Subcutaneous adipose tissue (tissue), 4 donors: Measurements from ENCODE around the gene TRIM37. TPM values are rescaled to one million over a fixed set of nuclear protein-coding genes. Genes with fewer than 3 reads are reported as not detected.

Experiments
- total RNA-seq, 4 donors: library from RNA; depleted of rRNA; stranded (reverse); fragments of >200 nt; gene quantifications; one replicate each; pipeline ENCODE4 v1.1.0, GENCODE V29; 2016
- TF ChIP-seq, protein P1 (sequence below): fragments of 450-650 bp; IDR thresholded peaks from one replicate; pipeline ENCODE4 v1.5.1; 2016; ENCODE audit warnings: low read depth, mild to moderate bottlenecking, control low read depth, antibody characterized with exemption, moderate library complexity

TRIM37 gene
- total RNA-seq, 4 donors from 2014 or later: 16.3 to 27.6 (median 17.6) TPM

DNA sequence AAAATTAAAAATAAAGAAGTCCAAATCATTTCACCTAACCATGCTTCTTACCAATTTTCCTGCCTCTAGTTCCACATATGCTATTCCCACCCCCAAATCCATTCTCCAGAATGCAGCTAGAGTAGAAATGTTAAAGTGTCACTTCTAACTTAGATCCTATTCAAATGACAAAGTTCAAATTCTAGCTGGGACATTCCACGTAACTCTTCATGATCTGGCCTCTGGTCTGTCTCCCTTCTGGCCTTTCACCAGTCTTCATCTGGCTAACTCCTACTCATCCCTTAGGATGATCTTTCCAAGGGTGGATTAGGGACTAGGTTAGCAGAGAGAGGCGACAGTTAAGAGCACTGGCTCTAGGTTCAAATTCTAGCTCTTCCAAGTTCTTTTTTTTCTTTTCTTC is 97.9 kb downstream of the TRIM37 start:
- TF ChIP-seq, protein P1, sequence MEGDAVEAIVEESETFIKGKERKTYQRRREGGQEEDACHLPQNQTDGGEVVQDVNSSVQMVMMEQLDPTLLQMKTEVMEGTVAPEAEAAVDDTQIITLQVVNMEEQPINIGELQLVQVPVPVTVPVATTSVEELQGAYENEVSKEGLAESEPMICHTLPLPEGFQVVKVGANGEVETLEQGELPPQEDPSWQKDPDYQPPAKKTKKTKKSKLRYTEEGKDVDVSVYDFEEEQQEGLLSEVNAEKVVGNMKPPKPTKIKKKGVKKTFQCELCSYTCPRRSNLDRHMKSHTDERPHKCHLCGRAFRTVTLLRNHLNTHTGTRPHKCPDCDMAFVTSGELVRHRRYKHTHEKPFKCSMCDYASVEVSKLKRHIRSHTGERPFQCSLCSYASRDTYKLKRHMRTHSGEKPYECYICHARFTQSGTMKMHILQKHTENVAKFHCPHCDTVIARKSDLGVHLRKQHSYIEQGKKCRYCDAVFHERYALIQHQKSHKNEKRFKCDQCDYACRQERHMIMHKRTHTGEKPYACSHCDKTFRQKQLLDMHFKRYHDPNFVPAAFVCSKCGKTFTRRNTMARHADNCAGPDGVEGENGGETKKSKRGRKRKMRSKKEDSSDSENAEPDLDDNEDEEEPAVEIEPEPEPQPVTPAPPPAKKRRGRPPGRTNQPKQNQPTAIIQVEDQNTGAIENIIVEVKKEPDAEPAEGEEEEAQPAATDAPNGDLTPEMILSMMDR: no peak

DNA sequence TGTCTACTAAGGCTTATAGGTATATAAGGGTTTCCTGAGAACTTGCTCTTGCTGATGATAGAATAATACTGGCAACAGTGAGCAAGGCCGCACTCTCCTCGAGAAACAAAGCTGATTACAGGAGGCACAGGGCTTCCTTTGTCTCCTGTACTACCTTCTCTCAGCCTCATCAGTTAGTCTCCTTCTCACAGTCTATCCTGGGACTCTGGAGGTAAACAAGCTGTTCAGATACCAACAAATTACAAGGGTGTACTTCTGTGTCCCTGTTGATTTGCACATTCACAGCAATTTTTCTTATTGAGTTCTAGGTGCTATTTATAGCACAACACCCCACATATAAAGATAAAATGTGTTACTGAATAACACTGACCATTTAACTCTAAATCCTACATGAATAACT is 98.7 kb downstream of the TRIM37 start:
- TF ChIP-seq, protein P1: no peak

DNA sequence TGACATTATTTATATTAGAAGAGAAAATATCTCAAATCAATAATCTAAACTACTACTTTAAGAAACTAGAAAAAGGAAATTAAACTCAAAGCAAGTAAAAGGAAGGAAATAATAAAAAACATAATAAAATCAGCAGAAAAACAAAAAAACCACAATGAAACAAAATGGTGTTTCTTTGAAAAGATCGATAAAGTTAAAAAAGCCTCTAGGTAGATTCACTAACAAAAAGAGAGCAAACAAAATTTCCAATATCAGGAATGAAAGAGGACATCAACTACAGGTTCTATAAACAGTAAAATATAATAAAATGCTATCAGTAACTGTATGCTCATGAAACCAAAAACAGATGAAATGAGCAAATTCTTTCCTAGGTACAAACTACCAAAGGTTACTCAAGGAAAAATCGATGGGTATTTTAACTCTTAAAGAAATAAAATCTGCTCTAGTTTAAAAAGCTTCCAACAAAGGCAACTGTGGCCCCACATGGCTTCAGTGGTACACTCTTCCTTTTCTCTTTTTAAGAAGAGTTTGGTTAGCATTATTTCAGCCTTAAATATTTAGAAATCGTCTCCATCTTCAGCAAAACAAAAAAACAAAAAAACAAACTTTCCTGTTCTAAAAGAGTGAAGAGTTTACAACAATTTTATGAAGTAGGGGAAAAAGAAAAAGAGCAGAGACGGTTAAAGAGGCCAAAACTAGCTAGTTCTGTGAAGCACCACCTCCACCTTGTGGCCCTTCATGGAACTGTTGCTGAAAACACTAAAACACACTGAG is 102.2 kb downstream of the TRIM37 start:
- TF ChIP-seq, protein P1: peak; percentile 26

DNA sequence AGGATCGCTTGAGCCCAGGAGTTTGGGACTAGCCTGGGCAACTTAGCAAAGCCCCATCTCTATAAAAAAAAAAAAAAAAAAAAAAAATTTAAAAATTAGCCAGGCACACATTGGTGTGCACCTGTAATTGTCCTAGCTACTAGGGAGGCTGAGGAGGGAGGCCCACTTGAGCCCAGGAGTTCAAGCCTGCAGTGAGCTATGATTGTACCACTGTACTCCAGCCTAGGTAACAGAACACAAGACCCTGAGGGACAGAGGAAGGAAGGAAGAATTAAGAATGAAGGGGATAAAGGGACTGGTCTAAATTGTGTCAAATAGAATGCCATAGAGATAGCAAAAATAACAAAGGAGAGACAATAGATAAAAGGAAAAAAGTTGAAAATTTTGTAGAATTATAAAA is 102.8 kb downstream of the TRIM37 start:
- TF ChIP-seq, protein P1: no peak

DNA sequence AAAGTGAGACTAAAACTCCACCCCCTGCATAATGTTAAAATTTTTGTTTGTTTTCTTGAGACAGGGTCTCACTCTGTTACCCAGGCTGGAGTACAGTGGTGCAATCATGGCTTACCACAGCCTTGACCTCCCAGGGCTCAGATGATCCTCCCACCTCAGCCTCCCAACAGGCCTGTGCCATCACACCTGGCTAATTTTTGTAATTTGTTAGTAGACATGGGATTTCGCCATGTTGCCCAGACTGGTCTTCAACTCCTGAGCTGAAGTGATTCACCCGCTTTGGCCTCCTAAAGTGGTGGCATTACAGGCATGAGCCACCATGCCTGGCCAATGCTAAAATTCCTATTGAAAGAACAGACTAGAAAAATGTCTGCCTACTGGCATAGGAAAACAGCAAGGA is 103.8 kb downstream of the TRIM37 start:
- TF ChIP-seq, protein P1: no peak

DNA sequence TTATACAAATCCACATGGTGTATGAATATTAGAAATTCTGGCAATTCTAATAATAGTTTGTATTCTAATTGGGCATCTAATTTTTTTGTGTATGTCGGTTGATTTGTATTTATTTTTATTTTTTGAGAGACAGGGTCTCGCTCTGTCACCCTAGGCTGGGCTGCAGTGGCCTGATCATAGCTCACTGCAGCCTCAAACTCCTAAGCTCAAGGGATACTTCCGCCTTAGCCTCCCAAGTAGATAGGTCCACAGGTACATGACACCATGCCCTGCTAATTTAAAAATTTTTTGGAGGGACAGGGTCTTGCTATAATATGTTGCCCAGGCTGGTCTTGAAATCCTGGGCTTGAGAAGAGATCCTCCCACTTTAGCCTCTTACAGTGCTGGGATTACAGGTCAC is 104.6 kb downstream of the TRIM37 start:
- TF ChIP-seq, protein P1: no peak

DNA sequence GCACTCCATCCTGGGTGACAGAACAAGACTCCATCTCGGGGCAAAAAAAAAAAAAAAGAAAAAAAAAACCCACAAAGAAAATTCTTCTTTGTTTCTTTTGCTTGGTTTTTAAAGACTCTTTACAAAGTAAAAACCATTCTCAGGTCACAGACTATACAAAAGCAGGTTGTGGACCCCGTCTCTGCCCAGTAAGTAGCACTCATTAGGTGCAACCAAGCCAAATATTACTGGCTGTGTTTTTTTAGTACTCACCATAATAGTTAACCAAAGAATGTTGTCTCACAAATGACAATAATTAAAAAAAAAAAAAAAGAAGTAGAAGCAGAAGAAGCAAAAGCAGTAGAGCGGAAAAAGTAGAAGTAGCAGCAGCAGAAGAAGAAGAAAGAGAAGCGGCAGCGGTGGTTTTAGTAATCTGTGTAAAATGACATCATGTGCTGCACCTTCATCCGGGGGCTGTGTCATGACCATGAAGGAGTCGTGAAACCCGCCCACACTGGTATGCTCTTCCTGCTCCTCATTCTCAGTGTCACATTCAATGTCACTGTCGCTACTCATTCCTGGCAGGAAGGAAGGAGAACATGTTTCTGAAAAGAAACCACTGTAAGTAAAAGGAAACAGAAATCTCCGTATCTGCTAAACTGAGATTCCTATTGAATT is 105.4 kb downstream of the TRIM37 start:
- TF ChIP-seq, protein P1: no peak
